Hepatocyte (in vitro differentiated cells): ENCODE results near the gene BCL2. TPM values are rescaled to one million over a fixed set of nuclear protein-coding genes. Genes with fewer than 3 reads are reported as not detected.

Experiments used
- DNase-seq: peaks from one replicate; pipeline ENCODE4 v3.0.0-alpha.2; 2016; ENCODE audit warnings: low spot score
- H2AFZ ChIP-seq: fragments of 200-600 bp; sonication (generic); 2 replicates; pipeline ENCODE4 v1.6.0; 2016; ENCODE audit warnings: antibody characterized with exemption, mild to moderate bottlenecking
- H3K27ac ChIP-seq: fragments of 200-600 bp; sonication (generic); 2 replicates; pipeline ENCODE4 v1.5.1; 2016; ENCODE audit warnings: mild to moderate bottlenecking
- H3K27me3 ChIP-seq: fragments of 200-600 bp; sonication (generic); 2 replicates; pipeline ENCODE4 v1.6.1; 2016
- H3K36me3 ChIP-seq: fragments of 200-600 bp; sonication (generic); replicated peaks from 2 replicates; pipeline ENCODE4 v1.5.1; 2016; ENCODE audit warnings: low read depth; ENCODE audit not compliant: insufficient read depth
- H3K4me1 ChIP-seq: fragments of 200-600 bp; sonication (generic); 2 replicates; pipeline ENCODE4 v1.5.1; 2016; ENCODE audit warnings: mild to moderate bottlenecking, moderate library complexity; ENCODE audit not compliant: insufficient read depth
- H3K4me2 ChIP-seq: fragments of 200-600 bp; sonication (generic); 2 replicates; pipeline ENCODE4 v1.6.0; 2016
- H3K4me3 ChIP-seq: fragments of 200-600 bp; sonication (generic); 2 replicates; pipeline ENCODE4 v1.5.1; 2016; ENCODE audit warnings: mild to moderate bottlenecking
- H3K79me2 ChIP-seq: fragments of 200-600 bp; sonication (generic); 2 replicates; pipeline ENCODE4 v1.6.0; 2017; ENCODE audit warnings: mild to moderate bottlenecking
- H3K9me2 ChIP-seq: fragments of 200-600 bp; sonication (generic); replicated peaks from 2 replicates; pipeline ENCODE4 v1.6.0; 2017; ENCODE audit warnings: mild to moderate bottlenecking; ENCODE audit not compliant: insufficient read depth
- H3K9me3 ChIP-seq: fragments of 200-600 bp; sonication (generic); 2 replicates; pipeline ENCODE4 v1.5.1; 2016; ENCODE audit warnings: low read depth, mild to moderate bottlenecking
- H4K20me1 ChIP-seq: fragments of 200-600 bp; sonication (generic); 2 replicates; pipeline ENCODE4 v1.6.0; 2016; ENCODE audit warnings: mild to moderate bottlenecking; ENCODE audit not compliant: insufficient read depth, poor library complexity, severe bottlenecking
- EZH2 ChIP-seq: fragments of 200-600 bp; sonication (generic); IDR thresholded peaks from 2 replicates; pipeline ENCODE4 v1.6.1; 2016; ENCODE audit warnings: antibody characterized with exemption, mild to moderate bottlenecking, borderline replicate concordance
- EZH2phosphoT487 ChIP-seq: fragments of 200-600 bp; sonication (generic); IDR thresholded peaks from one replicate; pipeline ENCODE4 v1.6.1; 2018; ENCODE audit warnings: antibody characterized with exemption, mild to moderate bottlenecking, low read depth, moderate library complexity; ENCODE audit not compliant: unreplicated experiment, severe bottlenecking
- WGBS: methylation state at CpG from one replicate; pipeline ENCODE4 v1.1.6; 2016; ENCODE audit warnings: low lambda C conversion rate; ENCODE audit errors: missing lambda C conversion rate; 5-methylcytosine and 5-hydroxymethylcytosine counted together
- polyA plus RNA-seq: library from polyadenylated mRNA; unstranded; fragments of >200 nt; fragmentation: Nextera tagmentation; extraction: Ambion mirVana; gene quantifications from 2 replicates; pipeline ENCODE4 v1.2.1, GENCODE V29; 2016
- total RNA-seq: library from RNA; depleted of rRNA; stranded (reverse); fragments of >200 nt; gene quantifications from 2 replicates; pipeline ENCODE4 v1.2.3, GENCODE V29; 2014
- TF ChIP-seq, protein P1 (sequence below): fragments of 200-600 bp; sonication (generic); IDR thresholded peaks from 2 replicates; pipeline ENCODE4 v1.5.1; 2016; ENCODE audit warnings: antibody characterized with exemption, mild to moderate bottlenecking; ENCODE audit not compliant: poor library complexity

Gene BCL2
- total and polyA plus RNA-seq, 2 experiments from 2014 or later, result 1.0 to 11.4 TPM

DNA sequence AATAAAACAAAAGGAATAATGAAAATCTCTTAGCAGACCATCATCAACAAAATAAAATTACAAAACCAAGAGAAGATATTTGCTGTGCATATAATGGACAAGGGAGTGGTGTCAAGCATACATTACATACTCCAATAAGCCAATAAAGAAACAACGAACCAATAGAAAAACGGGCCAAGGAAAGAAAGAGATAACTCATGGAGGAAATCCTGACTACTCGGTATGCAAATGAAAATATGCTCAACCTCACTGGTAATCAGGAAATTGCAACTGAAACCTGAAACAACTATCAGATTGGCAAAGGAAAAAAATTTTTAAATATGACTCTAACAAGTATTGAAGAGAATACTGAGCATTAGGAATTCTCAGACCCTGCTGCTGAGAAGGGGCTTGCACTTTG, 84.7 kb downstream of the BCL2 start:
- no peak for DNase-seq
- Histone ChIP-seq H2AFZ (no peak overlapping the region), H3K9me3 (no peaks in the 10 kb centered on the region), H3K4me3 (no peak overlapping the region), H4K20me1 (no peaks in the 10 kb centered on the region), H3K27ac (no peak overlapping the region), H3K36me3 (no peaks in the 10 kb centered on the region), H3K4me1 (peaks cover 19% of the 10 kb centered on the region), H3K4me2 (no peak overlapping the region), H3K79me2 (no peaks in the 10 kb centered on the region), H3K27me3 (no peaks in the 10 kb centered on the region), H3K9me2 (no peaks in the 10 kb centered on the region)
- TF ChIP-seq EZH2phosphoT487 (no peak), EZH2 (no peak)
- TF ChIP-seq, protein P1, sequence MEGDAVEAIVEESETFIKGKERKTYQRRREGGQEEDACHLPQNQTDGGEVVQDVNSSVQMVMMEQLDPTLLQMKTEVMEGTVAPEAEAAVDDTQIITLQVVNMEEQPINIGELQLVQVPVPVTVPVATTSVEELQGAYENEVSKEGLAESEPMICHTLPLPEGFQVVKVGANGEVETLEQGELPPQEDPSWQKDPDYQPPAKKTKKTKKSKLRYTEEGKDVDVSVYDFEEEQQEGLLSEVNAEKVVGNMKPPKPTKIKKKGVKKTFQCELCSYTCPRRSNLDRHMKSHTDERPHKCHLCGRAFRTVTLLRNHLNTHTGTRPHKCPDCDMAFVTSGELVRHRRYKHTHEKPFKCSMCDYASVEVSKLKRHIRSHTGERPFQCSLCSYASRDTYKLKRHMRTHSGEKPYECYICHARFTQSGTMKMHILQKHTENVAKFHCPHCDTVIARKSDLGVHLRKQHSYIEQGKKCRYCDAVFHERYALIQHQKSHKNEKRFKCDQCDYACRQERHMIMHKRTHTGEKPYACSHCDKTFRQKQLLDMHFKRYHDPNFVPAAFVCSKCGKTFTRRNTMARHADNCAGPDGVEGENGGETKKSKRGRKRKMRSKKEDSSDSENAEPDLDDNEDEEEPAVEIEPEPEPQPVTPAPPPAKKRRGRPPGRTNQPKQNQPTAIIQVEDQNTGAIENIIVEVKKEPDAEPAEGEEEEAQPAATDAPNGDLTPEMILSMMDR, result no peak
- 90% methylated on average over 3 of the region's 3 CpGs for WGBS

DNA sequence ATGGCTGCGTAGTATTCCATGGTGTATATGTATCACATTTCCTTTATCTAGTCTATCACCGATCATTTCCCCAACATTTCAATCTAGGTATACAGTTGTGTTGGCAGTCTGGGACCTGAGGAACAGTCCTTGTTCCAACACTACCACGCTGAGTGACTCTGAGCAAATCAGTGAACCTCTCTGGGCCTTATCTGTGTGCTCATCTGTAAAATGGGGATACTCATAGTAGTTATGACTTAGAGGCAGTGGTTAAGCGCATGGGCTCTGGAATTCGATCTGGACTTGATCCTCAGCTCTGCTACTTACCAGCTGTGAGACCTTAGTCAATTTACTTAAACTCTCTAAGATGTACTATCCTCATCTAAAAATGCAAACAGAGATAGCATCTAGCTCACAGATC, 85.1 kb downstream of the BCL2 start:
- TF ChIP-seq, protein P1, result no peak
- TF ChIP-seq EZH2, result no peak
- TF ChIP-seq EZH2phosphoT487, result no peak
- DNase-seq, result no peak
- no peaks in the 10 kb centered on the region for H3K36me3 ChIP-seq
- no peak overlapping the region for H3K27ac ChIP-seq
- H3K79me2 ChIP-seq, result no peaks in the 10 kb centered on the region
- H3K4me3 ChIP-seq, result no peak overlapping the region
- WGBS, result 97% methylated on average over 4 of the region's 5 CpGs
- peaks cover 19% of the 10 kb centered on the region for H3K4me1 ChIP-seq
- no peaks in the 10 kb centered on the region for H4K20me1 ChIP-seq
- H3K27me3 ChIP-seq, result no peaks in the 10 kb centered on the region
- H3K9me2 ChIP-seq, result no peaks in the 10 kb centered on the region
- H2AFZ ChIP-seq, result no peak overlapping the region
- H3K9me3 ChIP-seq, result no peaks in the 10 kb centered on the region
- no peak overlapping the region for H3K4me2 ChIP-seq

DNA sequence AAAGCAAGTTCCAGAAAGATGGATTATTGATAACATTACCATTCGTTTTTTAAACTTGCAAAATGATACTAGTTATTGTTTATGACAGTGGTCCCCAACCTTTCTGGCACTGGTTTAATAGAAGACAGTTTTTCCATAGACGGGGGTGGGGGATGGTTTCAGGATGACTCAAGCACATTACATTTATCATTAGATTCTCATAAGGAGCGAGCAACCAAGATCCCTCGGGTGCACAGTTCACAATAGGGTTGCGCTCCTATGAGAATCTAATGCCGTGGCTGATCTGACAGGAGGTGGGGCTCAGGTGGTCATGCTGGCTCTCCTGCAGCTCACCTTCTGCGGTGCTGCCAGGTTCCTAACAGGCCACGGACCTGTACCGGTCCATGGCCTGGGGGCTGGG, 86.2 kb downstream of the BCL2 start:
- Histone ChIP-seq H3K4me2 (no peak overlapping the region), H3K4me3 (no peak overlapping the region), H3K27me3 (no peaks in the 10 kb centered on the region), H3K36me3 (no peaks in the 10 kb centered on the region), H3K4me1 (peaks cover 10% of the 10 kb centered on the region), H2AFZ (no peak overlapping the region), H3K27ac (no peak overlapping the region), H4K20me1 (no peaks in the 10 kb centered on the region), H3K79me2 (no peaks in the 10 kb centered on the region), H3K9me2 (no peaks in the 10 kb centered on the region), H3K9me3 (no peaks in the 10 kb centered on the region)
- TF ChIP-seq, protein P1, result no peak
- no peak for TF ChIP-seq EZH2
- no peak for TF ChIP-seq EZH2phosphoT487
- no peak for DNase-seq
- WGBS, result 83% methylated on average over 9 of the region's 9 CpGs

GRCh38 chr18:63232826-63233225, 86.7 kb downstream of the BCL2 start:
- TF ChIP-seq EZH2 (no peak), EZH2phosphoT487 (no peak)
- TF ChIP-seq, protein P1, result no peak
- H3K4me1 ChIP-seq, result peaks cover 9% of the 10 kb centered on the region
- no peak overlapping the region for H3K4me3 ChIP-seq
- H3K4me2 ChIP-seq, result no peak overlapping the region
- no peaks in the 10 kb centered on the region for H3K36me3 ChIP-seq
- H3K27ac ChIP-seq, result no peak overlapping the region
- DNase-seq, result no peak
- 76% methylated on average over 2 of the region's 2 CpGs for WGBS
- H3K9me3 ChIP-seq, result no peaks in the 10 kb centered on the region
- H3K27me3 ChIP-seq, result no peaks in the 10 kb centered on the region
- H4K20me1 ChIP-seq, result no peaks in the 10 kb centered on the region
- no peaks in the 10 kb centered on the region for H3K79me2 ChIP-seq
- H3K9me2 ChIP-seq, result no peaks in the 10 kb centered on the region
- H2AFZ ChIP-seq, result no peak overlapping the region
